Measurements from ENCODE around the gene PCGF2. TPM values are rescaled to one million over a fixed set of nuclear protein-coding genes. Genes with fewer than 3 reads are reported as not detected.

The PCGF2 gene
- total RNA-seq, 1 experiment from 2014 or later, result 43.9 TPM

DNA sequence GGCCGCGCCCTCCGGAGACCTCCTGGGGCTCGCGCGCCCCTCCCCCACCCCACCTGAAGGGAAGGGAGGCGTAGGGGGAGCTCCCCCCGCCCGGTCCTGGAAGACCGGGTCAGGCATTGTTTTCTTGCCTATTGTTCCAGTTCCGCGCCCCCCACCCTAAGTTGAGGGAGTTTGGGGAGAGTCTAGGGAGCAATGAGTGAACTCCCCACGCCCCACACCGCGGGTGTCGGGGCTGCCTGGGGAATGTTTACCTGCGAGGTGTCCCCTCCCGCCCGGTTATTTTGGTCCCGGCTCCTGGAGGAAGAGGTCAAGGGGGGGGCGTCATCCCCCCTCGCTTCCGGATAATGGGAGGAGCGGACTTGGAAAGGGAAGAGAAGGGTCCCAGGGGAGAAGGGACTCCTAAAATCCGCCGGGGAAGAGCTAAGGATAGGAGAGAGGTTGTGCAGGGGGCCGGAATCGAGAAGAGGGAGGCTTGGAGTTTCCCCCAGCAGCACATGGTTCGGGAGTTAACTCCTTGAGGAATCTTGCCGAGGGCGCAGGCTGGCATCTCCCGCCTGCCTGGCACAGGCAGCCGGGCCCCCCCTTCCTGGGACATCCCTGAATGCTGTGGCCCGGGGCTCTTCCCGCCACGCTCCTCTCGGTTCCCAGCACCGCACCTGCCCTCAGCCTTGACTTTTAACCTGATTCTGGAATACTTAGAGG, 42.2 kb downstream of the PCGF2 start:
- Histone ChIP-seq H3K9me3 (ENCODE audit: control insufficient read depth, insufficient read depth, low read depth, low read length) (no peaks in the 10 kb centered on the region), H3K27ac (ENCODE audit: low read length) (peak overlapping the region; percentile 66), H3K4me1 (ENCODE audit: control insufficient read depth, insufficient read depth, low read length) (peaks cover 8% of the 10 kb centered on the region), H3K4me3 (ENCODE audit: low read depth in 2 of 2, low read length in 2 of 2) (peak overlapping the region; percentile 67 to 79), H3K27me3 (ENCODE audit: control insufficient read depth, insufficient read depth, low read length) (no peaks in the 10 kb centered on the region), H3K36me3 (ENCODE audit: control insufficient read depth, insufficient read depth, low read length) (no peaks in the 10 kb centered on the region; the same call in 1 of the 2 replicates)
- intact Hi-C loops (cut with micrococcal nuclease; ENCODE audit: unreplicated experiment) (no loop called here), in situ Hi-C loops (cut with HindIII; ENCODE audit: low pct_unique_long_range_greater_than_20kb, low sequenced_read_pairs) (no loop called here)
- ChIA-PET CTCF (no interaction called here), POLR2A (interaction anchor here (0.6 kb wide), 2 partner anchors 159 to 193 kb away, joined by 3 to 7 read pairs; no protein-coding TSS in a partner anchor)
- no peak for TF ChIP-seq SIN3A (IDR thresholded peaks at IDR 0.05; ENCODE audit: borderline replicate concordance, insufficient read depth, low read depth, low read length)
- TF ChIP-seq, protein P1, sequence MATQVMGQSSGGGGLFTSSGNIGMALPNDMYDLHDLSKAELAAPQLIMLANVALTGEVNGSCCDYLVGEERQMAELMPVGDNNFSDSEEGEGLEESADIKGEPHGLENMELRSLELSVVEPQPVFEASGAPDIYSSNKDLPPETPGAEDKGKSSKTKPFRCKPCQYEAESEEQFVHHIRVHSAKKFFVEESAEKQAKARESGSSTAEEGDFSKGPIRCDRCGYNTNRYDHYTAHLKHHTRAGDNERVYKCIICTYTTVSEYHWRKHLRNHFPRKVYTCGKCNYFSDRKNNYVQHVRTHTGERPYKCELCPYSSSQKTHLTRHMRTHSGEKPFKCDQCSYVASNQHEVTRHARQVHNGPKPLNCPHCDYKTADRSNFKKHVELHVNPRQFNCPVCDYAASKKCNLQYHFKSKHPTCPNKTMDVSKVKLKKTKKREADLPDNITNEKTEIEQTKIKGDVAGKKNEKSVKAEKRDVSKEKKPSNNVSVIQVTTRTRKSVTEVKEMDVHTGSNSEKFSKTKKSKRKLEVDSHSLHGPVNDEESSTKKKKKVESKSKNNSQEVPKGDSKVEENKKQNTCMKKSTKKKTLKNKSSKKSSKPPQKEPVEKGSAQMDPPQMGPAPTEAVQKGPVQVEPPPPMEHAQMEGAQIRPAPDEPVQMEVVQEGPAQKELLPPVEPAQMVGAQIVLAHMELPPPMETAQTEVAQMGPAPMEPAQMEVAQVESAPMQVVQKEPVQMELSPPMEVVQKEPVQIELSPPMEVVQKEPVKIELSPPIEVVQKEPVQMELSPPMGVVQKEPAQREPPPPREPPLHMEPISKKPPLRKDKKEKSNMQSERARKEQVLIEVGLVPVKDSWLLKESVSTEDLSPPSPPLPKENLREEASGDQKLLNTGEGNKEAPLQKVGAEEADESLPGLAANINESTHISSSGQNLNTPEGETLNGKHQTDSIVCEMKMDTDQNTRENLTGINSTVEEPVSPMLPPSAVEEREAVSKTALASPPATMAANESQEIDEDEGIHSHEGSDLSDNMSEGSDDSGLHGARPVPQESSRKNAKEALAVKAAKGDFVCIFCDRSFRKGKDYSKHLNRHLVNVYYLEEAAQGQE (IDR thresholded peaks at IDR 0.05; ENCODE audit: insufficient read depth in 1 of 2, low read depth in 2 of 2, low read length in 1 of 2), result no peak
- TF ChIP-seq POLR2AphosphoS5 (IDR thresholded peaks at IDR 0.05; ENCODE audit: low read depth, low read length), result no peak
- TF ChIP-seq, protein P2, sequence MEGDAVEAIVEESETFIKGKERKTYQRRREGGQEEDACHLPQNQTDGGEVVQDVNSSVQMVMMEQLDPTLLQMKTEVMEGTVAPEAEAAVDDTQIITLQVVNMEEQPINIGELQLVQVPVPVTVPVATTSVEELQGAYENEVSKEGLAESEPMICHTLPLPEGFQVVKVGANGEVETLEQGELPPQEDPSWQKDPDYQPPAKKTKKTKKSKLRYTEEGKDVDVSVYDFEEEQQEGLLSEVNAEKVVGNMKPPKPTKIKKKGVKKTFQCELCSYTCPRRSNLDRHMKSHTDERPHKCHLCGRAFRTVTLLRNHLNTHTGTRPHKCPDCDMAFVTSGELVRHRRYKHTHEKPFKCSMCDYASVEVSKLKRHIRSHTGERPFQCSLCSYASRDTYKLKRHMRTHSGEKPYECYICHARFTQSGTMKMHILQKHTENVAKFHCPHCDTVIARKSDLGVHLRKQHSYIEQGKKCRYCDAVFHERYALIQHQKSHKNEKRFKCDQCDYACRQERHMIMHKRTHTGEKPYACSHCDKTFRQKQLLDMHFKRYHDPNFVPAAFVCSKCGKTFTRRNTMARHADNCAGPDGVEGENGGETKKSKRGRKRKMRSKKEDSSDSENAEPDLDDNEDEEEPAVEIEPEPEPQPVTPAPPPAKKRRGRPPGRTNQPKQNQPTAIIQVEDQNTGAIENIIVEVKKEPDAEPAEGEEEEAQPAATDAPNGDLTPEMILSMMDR (IDR thresholded peaks at IDR 0.05), result no peak
- no peak for TF ChIP-seq TCF7L2 (IDR thresholded peaks at IDR 0.05; ENCODE audit: low read depth, low read length)
- ATAC-seq, result 0 out of 2 replicates have a peak, but pooled peaks have one; percentile 2
- no TSS peak for BruUV-seq (replicated peaks)
- no peak for DNase-seq (ENCODE audit: low read depth, low spot score)

DNA sequence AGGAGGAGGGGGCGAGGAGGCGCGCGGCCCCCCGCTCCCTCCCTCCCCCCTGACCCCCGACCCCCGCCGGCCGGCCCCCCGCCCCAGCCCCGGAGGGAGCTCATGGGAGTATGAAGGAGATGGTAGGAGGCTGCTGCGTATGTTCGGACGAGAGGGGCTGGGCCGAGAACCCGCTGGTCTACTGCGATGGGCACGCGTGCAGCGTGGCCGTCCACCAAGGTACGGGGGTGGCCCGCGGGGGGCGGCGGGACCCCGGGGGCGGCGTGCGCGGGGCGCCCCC, 42.7 kb downstream of the PCGF2 start:
- Histone ChIP-seq H3K36me3 (ENCODE audit: control insufficient read depth, insufficient read depth, low read length) (no peaks in the 10 kb centered on the region; the same call in 1 of the 2 replicates), H3K27ac (ENCODE audit: low read length) (no peak overlapping the region), H3K4me1 (ENCODE audit: control insufficient read depth, insufficient read depth, low read length) (peaks cover 10% of the 10 kb centered on the region), H3K27me3 (ENCODE audit: control insufficient read depth, insufficient read depth, low read length) (no peaks in the 10 kb centered on the region), H3K9me3 (ENCODE audit: control insufficient read depth, insufficient read depth, low read depth, low read length) (no peaks in the 10 kb centered on the region), H3K4me3 (ENCODE audit: low read depth in 2 of 2, low read length in 2 of 2) (peak overlapping the region; percentile 67 to 79)
- in situ Hi-C loops (cut with HindIII; ENCODE audit: low pct_unique_long_range_greater_than_20kb, low sequenced_read_pairs) (no loop called here), intact Hi-C loops (cut with micrococcal nuclease; ENCODE audit: unreplicated experiment) (no loop called here)
- ChIA-PET POLR2A (interaction anchor here (0.6 kb wide), 1 partner anchor 159 kb away, joined by 7 read pairs; no protein-coding TSS in a partner anchor), CTCF (no interaction called here)
- peak; percentile 33 for ATAC-seq
- TF ChIP-seq TCF7L2 (IDR thresholded peaks at IDR 0.05; ENCODE audit: low read depth, low read length) (no peak), SIN3A (IDR thresholded peaks at IDR 0.05; ENCODE audit: borderline replicate concordance, insufficient read depth, low read depth, low read length) (0 out of 2 replicates have a peak, but pooled peaks have one; percentile 11)
- no peak for DNase-seq (ENCODE audit: low read depth, low spot score)
- no TSS peak for BruUV-seq (replicated peaks)
